22Rv1 (cell line): ENCODE data around the gene ZNF583.

Experiments
- ZFX ChIP-seq: fragments of 450-650 bp; IDR thresholded peaks from 2 replicates; pipeline ENCODE4 v1.6.1; 2017; ENCODE audit warnings: antibody characterized with exemption, borderline replicate concordance
- TF ChIP-seq, protein P1 (sequence below): fragments of 450-650 bp; IDR thresholded peaks from 2 replicates; pipeline ENCODE4 v1.5.1; 2017; ENCODE audit warnings: mild to moderate bottlenecking

DNA sequence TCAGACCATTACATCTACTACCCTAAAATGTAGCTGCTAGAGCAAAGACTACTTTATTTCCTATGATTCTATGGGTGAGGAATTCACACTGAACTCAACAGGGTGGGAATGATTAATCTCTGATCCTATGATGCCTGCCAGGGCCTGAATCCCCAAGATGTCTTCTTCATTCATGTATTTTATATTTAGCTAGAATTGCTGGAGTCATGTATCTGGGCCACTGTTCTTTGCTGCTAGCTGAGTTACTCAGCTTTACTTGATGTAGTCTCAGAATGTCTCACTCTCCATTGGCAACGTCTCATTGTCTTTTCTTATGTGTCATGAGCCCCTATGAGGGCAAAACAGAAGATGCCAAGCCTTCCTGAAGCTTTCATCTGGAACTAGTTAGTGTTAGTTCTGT is 31.9 kb upstream of the ZNF583 start:
- TF ChIP-seq, protein P1, sequence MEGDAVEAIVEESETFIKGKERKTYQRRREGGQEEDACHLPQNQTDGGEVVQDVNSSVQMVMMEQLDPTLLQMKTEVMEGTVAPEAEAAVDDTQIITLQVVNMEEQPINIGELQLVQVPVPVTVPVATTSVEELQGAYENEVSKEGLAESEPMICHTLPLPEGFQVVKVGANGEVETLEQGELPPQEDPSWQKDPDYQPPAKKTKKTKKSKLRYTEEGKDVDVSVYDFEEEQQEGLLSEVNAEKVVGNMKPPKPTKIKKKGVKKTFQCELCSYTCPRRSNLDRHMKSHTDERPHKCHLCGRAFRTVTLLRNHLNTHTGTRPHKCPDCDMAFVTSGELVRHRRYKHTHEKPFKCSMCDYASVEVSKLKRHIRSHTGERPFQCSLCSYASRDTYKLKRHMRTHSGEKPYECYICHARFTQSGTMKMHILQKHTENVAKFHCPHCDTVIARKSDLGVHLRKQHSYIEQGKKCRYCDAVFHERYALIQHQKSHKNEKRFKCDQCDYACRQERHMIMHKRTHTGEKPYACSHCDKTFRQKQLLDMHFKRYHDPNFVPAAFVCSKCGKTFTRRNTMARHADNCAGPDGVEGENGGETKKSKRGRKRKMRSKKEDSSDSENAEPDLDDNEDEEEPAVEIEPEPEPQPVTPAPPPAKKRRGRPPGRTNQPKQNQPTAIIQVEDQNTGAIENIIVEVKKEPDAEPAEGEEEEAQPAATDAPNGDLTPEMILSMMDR: no peak
- no peak for TF ChIP-seq ZFX
